Skeletal muscle satellite cell (primary cell): ENCODE measurements around the gene HHAT.

ENCODE experiments used
- H3K27me3 ChIP-seq: 2 replicates; pipeline ENCODE4 v1.7.0; 2013; ENCODE audit warnings: low read length; ENCODE audit not compliant: control insufficient read depth, insufficient read depth
- H3K36me3 ChIP-seq: 2 replicates; pipeline ENCODE4 v1.7.0; 2013; ENCODE audit warnings: mild to moderate bottlenecking, control low read depth, low read length; ENCODE audit not compliant: insufficient read depth
- H3K4me1 ChIP-seq: 2 replicates; pipeline ENCODE4 v1.7.0; 2013; ENCODE audit warnings: low read length; ENCODE audit not compliant: control insufficient read depth, insufficient read depth
- H3K4me2 ChIP-seq: 2 replicates; pipeline ENCODE4 v1.7.0; 2013; ENCODE audit warnings: mild to moderate bottlenecking, low read length
- H3K4me3 ChIP-seq: 2 replicates; pipeline ENCODE4 v1.7.0; 2013; ENCODE audit warnings: low read length
- H3K9ac ChIP-seq: 2 replicates; pipeline ENCODE4 v1.7.0; 2013; ENCODE audit warnings: mild to moderate bottlenecking, low read depth, low read length, moderate library complexity
- H3K9me3 ChIP-seq: replicated peaks from 2 replicates; pipeline ENCODE4 v1.7.0; 2013; ENCODE audit warnings: mild to moderate bottlenecking, control low read depth, low read length

Gene HHAT

GRCh38 chr1:210645582-210646257 is 317.0 kb downstream of the HHAT start:
- no peak overlapping the region for H3K9ac ChIP-seq
- H3K36me3 ChIP-seq, result no peaks in the 10 kb centered on the region
- H3K9me3 ChIP-seq, result no peaks in the 10 kb centered on the region
- no peaks in the 10 kb centered on the region for H3K27me3 ChIP-seq
- peaks cover 10% of the 10 kb centered on the region for H3K4me1 ChIP-seq
- H3K4me2 ChIP-seq, result no peak overlapping the region
- no peak overlapping the region for H3K4me3 ChIP-seq

GRCh38 chr1:210646258-210646616 is 317.5 kb downstream of the HHAT start:
- Histone ChIP-seq H3K4me2 (no peak overlapping the region), H3K4me1 (peaks cover 10% of the 10 kb centered on the region), H3K27me3 (no peaks in the 10 kb centered on the region), H3K9me3 (no peaks in the 10 kb centered on the region), H3K9ac (no peak overlapping the region), H3K4me3 (no peak overlapping the region), H3K36me3 (no peaks in the 10 kb centered on the region)

GRCh38 chr1:210647406-210648333 is 319.0 kb downstream of the HHAT start:
- Histone ChIP-seq H3K9me3 (no peaks in the 10 kb centered on the region), H3K9ac (no peak overlapping the region), H3K4me2 (no peak overlapping the region), H3K4me3 (no peak overlapping the region), H3K36me3 (no peaks in the 10 kb centered on the region), H3K4me1 (peaks cover 10% of the 10 kb centered on the region), H3K27me3 (no peaks in the 10 kb centered on the region)

- Histone ChIP-seq H3K9me3 (no peaks in the 10 kb centered on the region), H3K27me3 (no peaks in the 10 kb centered on the region), H3K4me3 (no peak overlapping the region), H3K9ac (no peak overlapping the region), H3K4me2 (no peak overlapping the region), H3K4me1 (peaks cover 10% of the 10 kb centered on the region), H3K36me3 (no peaks in the 10 kb centered on the region)
Measured at GRCh38 chr1:210648588-210649269, 320.0 kb downstream of the HHAT start.

GRCh38 chr1:210650403-210650802 is 321.7 kb downstream of the HHAT start:
- H3K4me3 ChIP-seq, result no peak overlapping the region
- no peaks in the 10 kb centered on the region for H3K9me3 ChIP-seq
- H3K27me3 ChIP-seq, result no peaks in the 10 kb centered on the region
- H3K4me1 ChIP-seq, result peaks cover 10% of the 10 kb centered on the region
- H3K9ac ChIP-seq, result no peak overlapping the region
- no peaks in the 10 kb centered on the region for H3K36me3 ChIP-seq
- H3K4me2 ChIP-seq, result no peak overlapping the region

GRCh38 chr1:210652329-210652954 is 323.7 kb downstream of the HHAT start:
- Histone ChIP-seq H3K9me3 (no peaks in the 10 kb centered on the region), H3K27me3 (no peaks in the 10 kb centered on the region), H3K9ac (no peak overlapping the region), H3K4me3 (no peak overlapping the region), H3K4me1 (peaks cover 5% of the 10 kb centered on the region), H3K36me3 (no peaks in the 10 kb centered on the region), H3K4me2 (no peak overlapping the region)

GRCh38 chr1:210653771-210654170 is 325.1 kb downstream of the HHAT start:
- H3K4me2 ChIP-seq, result no peak overlapping the region
- H3K9ac ChIP-seq, result no peak overlapping the region
- no peaks in the 10 kb centered on the region for H3K27me3 ChIP-seq
- H3K9me3 ChIP-seq, result no peaks in the 10 kb centered on the region
- H3K4me1 ChIP-seq, result no peaks in the 10 kb centered on the region
- H3K36me3 ChIP-seq, result no peaks in the 10 kb centered on the region
- no peak overlapping the region for H3K4me3 ChIP-seq

- no peak overlapping the region for H3K4me2 ChIP-seq
- H3K4me3 ChIP-seq, result no peak overlapping the region
- no peak overlapping the region for H3K9ac ChIP-seq
- H3K9me3 ChIP-seq, result no peaks in the 10 kb centered on the region
- H3K27me3 ChIP-seq, result no peaks in the 10 kb centered on the region
- H3K4me1 ChIP-seq, result no peaks in the 10 kb centered on the region
- no peaks in the 10 kb centered on the region for H3K36me3 ChIP-seq
Measured at GRCh38 chr1:210654176-210654981, 325.7 kb downstream of the HHAT start.

GRCh38 chr1:210655511-210655910 is 326.8 kb downstream of the HHAT start:
- H3K9ac ChIP-seq, result no peak overlapping the region
- H3K27me3 ChIP-seq, result no peaks in the 10 kb centered on the region
- no peak overlapping the region for H3K4me2 ChIP-seq
- no peak overlapping the region for H3K4me3 ChIP-seq
- H3K36me3 ChIP-seq, result no peaks in the 10 kb centered on the region
- H3K9me3 ChIP-seq, result no peaks in the 10 kb centered on the region
- no peaks in the 10 kb centered on the region for H3K4me1 ChIP-seq

GRCh38 chr1:210657806-210658205 is 329.1 kb downstream of the HHAT start:
- Histone ChIP-seq H3K4me2 (no peak overlapping the region), H3K27me3 (no peaks in the 10 kb centered on the region), H3K4me1 (no peaks in the 10 kb centered on the region), H3K4me3 (no peak overlapping the region), H3K36me3 (no peaks in the 10 kb centered on the region), H3K9ac (no peak overlapping the region), H3K9me3 (no peaks in the 10 kb centered on the region)
